Testis (tissue), 3 donors: ENCODE results near the gene ZNF683. TPM values are rescaled to one million over a fixed set of nuclear protein-coding genes. Genes with fewer than 3 reads are reported as not detected.
A peak's percentile ranks its signal among the peaks of the same experiment; 100 is the strongest.

Source experiments
- DNase-seq: peaks from one replicate; pipeline ENCODE4 v3.0.0-alpha.2; 2019
- H3K27ac ChIP-seq, 2 donors: fragments of 200-600 bp; sonication (generic); one replicate each; pipeline ENCODE4 v1.5.1; 2019
- H3K27me3 ChIP-seq: fragments of 200-600 bp; sonication (generic); one replicate; pipeline ENCODE4 v1.5.1; 2019
- H3K36me3 ChIP-seq: fragments of 200-600 bp; sonication (generic); one replicate; pipeline ENCODE4 v1.5.1; 2017; ENCODE audit warnings: low read depth; ENCODE audit errors: missing control alignments
- H3K4me1 ChIP-seq: fragments of 200-600 bp; sonication (generic); one replicate; pipeline ENCODE4 v1.5.1; 2019
- H3K4me3 ChIP-seq, 2 donors: fragments of 200-600 bp; sonication (generic); one replicate each; pipeline ENCODE4 v1.5.1; 2017 to 2019
- H3K9me3 ChIP-seq: fragments of 200-600 bp; sonication (generic); one replicate; pipeline ENCODE4 v1.5.1; 2017
- POLR2A ChIP-seq: fragments of 450-650 bp; IDR thresholded peaks from one replicate; pipeline ENCODE4 v1.6.1; 2017; ENCODE audit warnings: antibody characterized with exemption, mild to moderate bottlenecking, moderate library complexity
- WGBS, 2 donors: methylation state at CpG; one replicate each; pipeline ENCODE4 v1.1.5; 2018; 5-methylcytosine and 5-hydroxymethylcytosine counted together
- intact Hi-C: fragments of 100-400 bp; cut with DNase I; formaldehyde crosslinking; loops from one replicate; pipeline ENCODE4 v1.15.1; 2023; ENCODE audit warnings: low total_unique reads
- polyA plus RNA-seq: library from polyadenylated mRNA; stranded (reverse); fragments of 350-450 nt; fragmentation: Illumina TruSeq; extraction: RNeasy Lipid Tissue Mini Kit (QIAGEN cat#74804); gene quantifications from one replicate; pipeline ENCODE4 v1.2.3, GENCODE V29; 2014; ENCODE audit warnings: low read depth, low replicate concordance; ENCODE audit not compliant: insufficient read depth
- total RNA-seq, 2 donors: library from RNA; depleted of rRNA; stranded (reverse); fragments of >200 nt; gene quantifications; one replicate each; pipeline ENCODE4 v1.2.3, GENCODE V29; 2016
- TF ChIP-seq, protein P1 (sequence below), 3 experiments: fragments of 450-650 bp in 2 of 3; fragments of 200-600 bp in 1 of 3; sonication (generic) in 1 of 3; IDR thresholded peaks; one replicate each; pipeline ENCODE4 v1.5.1; 2016 to 2019; ENCODE audit warnings: antibody characterized with exemption in 3 of 3, mild to moderate bottlenecking in 2 of 3, moderate library complexity in 1 of 3

Gene ZNF683
- total and polyA plus RNA-seq, 3 donors from 2014 or later, result 22.9 to 87.5 (median 63.9) TPM

DNA sequence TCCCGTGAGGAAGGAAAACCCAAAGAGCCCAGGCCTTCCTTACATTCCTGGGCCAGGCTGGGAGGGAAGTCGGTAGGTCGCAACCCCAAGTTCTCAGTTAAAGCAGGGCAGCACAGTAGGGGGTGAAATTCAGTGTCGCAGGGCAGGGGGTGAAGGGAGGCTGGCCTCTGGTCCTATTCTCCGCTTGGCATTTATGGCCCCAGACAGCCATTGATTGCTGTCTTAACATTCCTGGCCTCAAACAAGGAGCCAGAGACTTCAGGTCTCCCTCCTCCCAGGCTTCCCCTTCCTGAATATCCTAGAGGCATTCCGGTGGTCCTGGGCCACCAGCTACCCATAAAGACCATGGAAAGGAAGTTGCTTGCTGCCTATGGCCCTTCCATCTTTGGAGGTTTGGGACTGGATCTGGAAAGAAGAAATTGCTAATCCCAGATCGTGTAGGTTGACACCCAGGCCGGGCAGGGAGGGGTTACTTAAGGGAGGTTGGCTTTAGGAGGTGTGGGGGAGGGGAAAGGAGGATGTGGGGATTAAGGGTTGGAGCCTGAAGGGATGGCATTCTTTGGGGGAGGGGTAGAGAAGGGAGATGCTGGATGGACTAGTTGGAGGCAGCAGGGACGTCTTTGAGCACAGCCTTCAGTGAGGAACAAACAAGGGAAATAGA is 39.8 kb upstream of the ZNF683 start:
- 16 to 25% methylated on average over 8 to 9 of the region's 9 CpGs for WGBS, 2 donors

DNA sequence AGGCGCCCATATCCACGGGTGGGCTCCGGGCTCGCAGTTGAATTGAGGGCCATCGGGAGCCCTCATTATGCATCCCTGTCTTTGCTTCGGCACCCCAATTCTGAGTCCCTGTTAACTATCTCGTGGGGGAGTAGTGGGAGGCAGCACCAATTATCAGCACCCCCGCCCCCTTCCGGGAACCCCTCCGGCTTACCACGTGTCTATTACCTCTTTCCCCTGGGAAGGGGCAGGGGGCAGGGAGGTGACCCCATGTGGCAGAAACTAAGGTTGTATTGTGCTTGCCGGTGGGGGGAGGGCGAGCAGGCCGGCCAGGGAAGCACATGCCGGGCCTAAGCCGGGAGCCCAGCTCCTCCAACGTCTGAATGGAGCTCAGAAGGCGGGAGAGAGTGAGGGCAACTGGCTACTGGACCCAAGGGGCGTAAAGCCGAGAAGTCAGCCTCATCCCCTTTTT is 39.1 kb upstream of the ZNF683 start:
- Histone ChIP-seq H3K4me1 (no peaks in the 10 kb centered on the region), H3K27ac (no peak overlapping the region), H3K36me3 (no peaks in the 10 kb centered on the region), H3K9me3 (no peaks in the 10 kb centered on the region), H3K4me3 (no peak overlapping the region), H3K27me3 (peaks cover 8% of the 10 kb centered on the region)
- no peak for TF ChIP-seq POLR2A
- 5 to 6% methylated on average over 14 to 20 of the region's 20 CpGs for WGBS, 2 donors
- intact Hi-C loops, result no loop called here
- no peak for DNase-seq

More for the DNA sequence above, 39.8 kb upstream of the ZNF683 start:
- TF ChIP-seq, protein P1, sequence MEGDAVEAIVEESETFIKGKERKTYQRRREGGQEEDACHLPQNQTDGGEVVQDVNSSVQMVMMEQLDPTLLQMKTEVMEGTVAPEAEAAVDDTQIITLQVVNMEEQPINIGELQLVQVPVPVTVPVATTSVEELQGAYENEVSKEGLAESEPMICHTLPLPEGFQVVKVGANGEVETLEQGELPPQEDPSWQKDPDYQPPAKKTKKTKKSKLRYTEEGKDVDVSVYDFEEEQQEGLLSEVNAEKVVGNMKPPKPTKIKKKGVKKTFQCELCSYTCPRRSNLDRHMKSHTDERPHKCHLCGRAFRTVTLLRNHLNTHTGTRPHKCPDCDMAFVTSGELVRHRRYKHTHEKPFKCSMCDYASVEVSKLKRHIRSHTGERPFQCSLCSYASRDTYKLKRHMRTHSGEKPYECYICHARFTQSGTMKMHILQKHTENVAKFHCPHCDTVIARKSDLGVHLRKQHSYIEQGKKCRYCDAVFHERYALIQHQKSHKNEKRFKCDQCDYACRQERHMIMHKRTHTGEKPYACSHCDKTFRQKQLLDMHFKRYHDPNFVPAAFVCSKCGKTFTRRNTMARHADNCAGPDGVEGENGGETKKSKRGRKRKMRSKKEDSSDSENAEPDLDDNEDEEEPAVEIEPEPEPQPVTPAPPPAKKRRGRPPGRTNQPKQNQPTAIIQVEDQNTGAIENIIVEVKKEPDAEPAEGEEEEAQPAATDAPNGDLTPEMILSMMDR (IDR thresholded peaks at IDR 0.05), result no peak
- no peak for TF ChIP-seq POLR2A
- Histone ChIP-seq H3K9me3 (no peaks in the 10 kb centered on the region), H3K27me3 (peaks cover 8% of the 10 kb centered on the region), H3K4me1 (no peaks in the 10 kb centered on the region), H3K4me3 (no peak overlapping the region), H3K27ac (no peak overlapping the region), H3K36me3 (no peaks in the 10 kb centered on the region)
- DNase-seq, result no peak
- intact Hi-C loops, result no loop called here

DNA sequence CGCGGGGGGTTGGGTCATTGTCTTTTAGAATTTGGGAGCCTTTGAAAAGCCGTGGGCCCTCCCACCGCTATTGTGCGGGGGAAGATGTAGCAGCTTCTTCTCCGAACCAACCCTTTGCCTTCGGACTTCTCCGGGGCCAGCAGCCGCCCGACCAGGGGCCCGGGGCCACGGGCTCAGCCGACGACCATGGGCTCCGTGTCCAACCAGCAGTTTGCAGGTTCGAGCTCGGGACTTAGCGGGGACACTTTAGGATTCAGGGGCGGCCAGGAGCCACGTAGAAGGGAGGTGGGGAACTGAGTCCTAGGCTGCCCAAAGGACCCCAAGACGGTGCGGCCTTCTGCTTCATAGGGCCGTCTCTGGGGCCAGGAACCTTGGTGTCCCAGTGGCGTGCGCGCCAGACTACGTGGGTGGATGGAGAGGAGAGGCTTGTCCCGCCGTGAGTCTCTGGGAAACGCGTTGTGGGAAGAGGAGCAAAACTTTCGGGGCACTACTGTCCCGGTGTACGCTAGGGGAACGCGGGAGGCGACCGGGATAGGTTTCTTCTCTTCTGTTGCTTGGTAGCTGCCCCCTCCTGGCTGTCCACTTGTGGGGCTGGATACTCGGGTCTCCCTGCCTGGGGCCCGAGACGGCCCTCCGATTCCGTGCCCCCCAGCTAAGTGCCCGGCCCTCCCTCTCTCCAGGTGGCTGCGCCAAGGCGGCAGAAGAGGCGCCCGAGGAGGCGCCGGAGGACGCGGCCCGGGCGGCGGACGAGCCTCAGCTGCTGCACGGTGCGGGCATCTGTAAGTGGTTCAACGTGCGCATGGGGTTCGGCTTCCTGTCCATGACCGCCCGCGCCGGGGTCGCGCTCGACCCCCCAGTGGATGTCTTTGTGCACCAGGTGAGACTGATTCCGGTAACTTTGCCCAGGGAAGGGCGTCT is 38.4 kb upstream of the ZNF683 start, which contains the start of gene LIN28A:
Gene LIN28A (plus strand): TSS at position 112 of the 918 bp plus-strand sequence. CDS start 75 bp downstream, at position 187.
- Histone ChIP-seq H3K27ac (no peak within 1 kb of the TSS), H3K27me3 (peaks cover 8% of the 10 kb centered on the region), H3K36me3 (no peaks in the 10 kb centered on the region), H3K4me3 (no peak within 1 kb of the TSS), H3K9me3 (no peaks in the 10 kb centered on the region), H3K4me1 (no peaks in the 10 kb centered on the region)
- WGBS, 2 donors, result 1 to 5% methylated on average over 33 to 68 of the region's 70 CpGs
- no peak for DNase-seq
- intact Hi-C loops, result no loop called here
- TF ChIP-seq, protein P1 (IDR thresholded peaks at IDR 0.05), result no peak
- no peak for TF ChIP-seq POLR2A

DNA sequence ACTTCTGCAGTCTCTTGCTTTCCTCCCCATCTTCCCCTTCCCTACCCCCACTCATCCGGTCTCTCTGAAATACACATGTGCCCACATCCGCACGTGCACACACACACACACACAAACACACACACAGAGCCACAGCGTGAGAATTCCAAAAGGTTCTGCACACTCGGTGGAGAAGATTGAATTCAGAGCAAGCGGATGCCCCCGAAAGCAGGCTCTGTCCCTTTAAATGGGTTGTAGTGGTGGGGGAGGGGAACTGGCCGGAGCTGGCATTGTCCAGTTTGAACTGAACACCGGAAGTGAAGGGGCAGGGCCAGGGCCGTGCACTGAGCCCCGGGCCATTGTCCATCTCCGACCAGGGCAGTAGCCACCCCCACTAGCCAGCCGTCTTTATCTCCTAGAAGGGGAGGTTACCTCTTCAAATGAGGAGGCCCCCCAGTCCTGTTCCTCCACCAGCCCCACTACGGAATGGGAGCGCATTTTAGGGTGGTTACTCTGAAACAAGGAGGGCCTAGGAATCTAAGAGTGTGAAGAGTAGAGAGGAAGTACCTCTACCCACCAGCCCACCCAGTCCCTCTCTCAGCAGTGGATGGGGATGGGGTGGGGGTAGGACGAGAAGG is 36.7 kb upstream of the ZNF683 start:
- Histone ChIP-seq H3K9me3 (no peaks in the 10 kb centered on the region), H3K4me1 (no peaks in the 10 kb centered on the region), H3K27ac (no peak overlapping the region), H3K4me3 (no peak overlapping the region), H3K36me3 (no peaks in the 10 kb centered on the region), H3K27me3 (peaks cover 8% of the 10 kb centered on the region)
- peak; percentile 26 for DNase-seq
- TF ChIP-seq, protein P1 (IDR thresholded peaks at IDR 0.05), result no peak
- no peak for TF ChIP-seq POLR2A
- intact Hi-C loops, result no loop called here
- 1 to 2% methylated on average over 8 to 16 of the region's 16 CpGs for WGBS, 2 donors

DNA sequence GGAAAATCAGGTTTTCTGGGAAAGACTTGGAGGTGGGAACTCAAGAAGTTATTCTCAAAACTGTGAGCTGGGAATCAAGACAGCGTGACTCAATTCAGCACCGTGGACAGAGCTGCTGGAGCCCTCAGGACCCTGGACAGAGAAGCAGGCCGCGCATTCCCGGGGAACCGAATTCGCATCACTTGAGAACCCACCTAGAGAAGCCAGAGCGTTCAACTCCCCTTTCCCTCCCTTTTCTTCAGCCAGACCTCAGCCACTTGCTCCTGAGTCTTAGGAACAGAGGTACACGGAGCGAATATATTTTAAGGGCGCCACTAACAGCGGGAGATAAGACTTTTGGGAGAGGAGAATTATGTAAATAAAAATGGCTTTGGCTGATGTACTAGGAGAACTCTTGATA is 36.1 kb upstream of the ZNF683 start:
- Histone ChIP-seq H3K27me3 (peaks cover 8% of the 10 kb centered on the region), H3K36me3 (no peaks in the 10 kb centered on the region), H3K4me3 (no peak overlapping the region), H3K4me1 (no peaks in the 10 kb centered on the region), H3K27ac (no peak overlapping the region), H3K9me3 (no peaks in the 10 kb centered on the region)
- TF ChIP-seq, protein P1 (IDR thresholded peaks at IDR 0.05), result no peak
- no peak for TF ChIP-seq POLR2A
- WGBS, 2 donors, result 1% methylated on average over 12 of the region's 12 CpGs
- DNase-seq, result peak; percentile 87
- intact Hi-C loops, result no loop called here
